Neural cell (in vitro differentiated cells): ENCODE results near the gene ONECUT2.

Experiments used
- EZH2 ChIP-seq: fragments of 200-600, 300-800 bp; shearing (Covaris generic), sonication (generic); IDR thresholded peaks from 2 replicates; pipeline ENCODE4 v1.6.1; 2014; ENCODE audit warnings: antibody characterized with exemption, low read length, borderline replicate concordance, mild to moderate bottlenecking; ENCODE audit not compliant: insufficient read depth, poor library complexity, severe bottlenecking
- POLR2AphosphoS5 ChIP-seq: IDR thresholded peaks from 2 replicates; pipeline ENCODE4 v1.6.1; 2012
- RAD21 ChIP-seq: fragments of 450-650 bp; conservative IDR thresholded peaks from 2 replicates; pipeline ENCODE4 v1.6.1; 2014; ENCODE audit warnings: antibody characterized with exemption, mild to moderate bottlenecking, moderate library complexity
- TF ChIP-seq, protein P1 (sequence below): fragments of 450-650 bp; IDR thresholded peaks from 2 replicates; pipeline ENCODE4 v1.5.1; 2014; ENCODE audit warnings: antibody characterized with exemption, mild to moderate bottlenecking, moderate library complexity; ENCODE audit not compliant: poor library complexity, severe bottlenecking
- TF ChIP-seq, protein P2 (sequence below): IDR thresholded peaks from 2 replicates; pipeline ENCODE4 v1.6.1; 2012; ENCODE audit warnings: borderline replicate concordance

DNA sequence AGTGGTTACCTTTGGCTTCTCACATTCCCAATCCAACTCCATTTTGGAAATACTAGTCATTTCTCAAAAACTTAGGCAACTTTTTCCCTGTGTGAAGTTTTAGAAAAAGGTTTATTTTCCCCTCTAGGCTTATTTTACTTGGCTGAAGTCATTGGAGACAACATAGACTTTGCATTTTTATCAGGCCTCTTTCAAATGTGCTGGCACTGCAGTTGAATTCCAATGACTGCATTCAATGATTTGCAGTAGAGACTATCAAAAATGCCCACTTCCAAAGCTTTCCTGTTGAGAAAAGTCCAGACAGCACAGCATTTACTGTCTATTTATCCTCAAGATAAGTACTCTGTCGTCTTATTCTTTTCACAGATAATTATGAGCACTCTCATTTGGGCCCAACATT is 70.1 kb downstream of the ONECUT2 start:
- TF ChIP-seq, protein P1, sequence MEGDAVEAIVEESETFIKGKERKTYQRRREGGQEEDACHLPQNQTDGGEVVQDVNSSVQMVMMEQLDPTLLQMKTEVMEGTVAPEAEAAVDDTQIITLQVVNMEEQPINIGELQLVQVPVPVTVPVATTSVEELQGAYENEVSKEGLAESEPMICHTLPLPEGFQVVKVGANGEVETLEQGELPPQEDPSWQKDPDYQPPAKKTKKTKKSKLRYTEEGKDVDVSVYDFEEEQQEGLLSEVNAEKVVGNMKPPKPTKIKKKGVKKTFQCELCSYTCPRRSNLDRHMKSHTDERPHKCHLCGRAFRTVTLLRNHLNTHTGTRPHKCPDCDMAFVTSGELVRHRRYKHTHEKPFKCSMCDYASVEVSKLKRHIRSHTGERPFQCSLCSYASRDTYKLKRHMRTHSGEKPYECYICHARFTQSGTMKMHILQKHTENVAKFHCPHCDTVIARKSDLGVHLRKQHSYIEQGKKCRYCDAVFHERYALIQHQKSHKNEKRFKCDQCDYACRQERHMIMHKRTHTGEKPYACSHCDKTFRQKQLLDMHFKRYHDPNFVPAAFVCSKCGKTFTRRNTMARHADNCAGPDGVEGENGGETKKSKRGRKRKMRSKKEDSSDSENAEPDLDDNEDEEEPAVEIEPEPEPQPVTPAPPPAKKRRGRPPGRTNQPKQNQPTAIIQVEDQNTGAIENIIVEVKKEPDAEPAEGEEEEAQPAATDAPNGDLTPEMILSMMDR: no peak
- TF ChIP-seq EZH2 (no peak), POLR2AphosphoS5 (no peak), RAD21 (no peak)
- TF ChIP-seq, protein P2, sequence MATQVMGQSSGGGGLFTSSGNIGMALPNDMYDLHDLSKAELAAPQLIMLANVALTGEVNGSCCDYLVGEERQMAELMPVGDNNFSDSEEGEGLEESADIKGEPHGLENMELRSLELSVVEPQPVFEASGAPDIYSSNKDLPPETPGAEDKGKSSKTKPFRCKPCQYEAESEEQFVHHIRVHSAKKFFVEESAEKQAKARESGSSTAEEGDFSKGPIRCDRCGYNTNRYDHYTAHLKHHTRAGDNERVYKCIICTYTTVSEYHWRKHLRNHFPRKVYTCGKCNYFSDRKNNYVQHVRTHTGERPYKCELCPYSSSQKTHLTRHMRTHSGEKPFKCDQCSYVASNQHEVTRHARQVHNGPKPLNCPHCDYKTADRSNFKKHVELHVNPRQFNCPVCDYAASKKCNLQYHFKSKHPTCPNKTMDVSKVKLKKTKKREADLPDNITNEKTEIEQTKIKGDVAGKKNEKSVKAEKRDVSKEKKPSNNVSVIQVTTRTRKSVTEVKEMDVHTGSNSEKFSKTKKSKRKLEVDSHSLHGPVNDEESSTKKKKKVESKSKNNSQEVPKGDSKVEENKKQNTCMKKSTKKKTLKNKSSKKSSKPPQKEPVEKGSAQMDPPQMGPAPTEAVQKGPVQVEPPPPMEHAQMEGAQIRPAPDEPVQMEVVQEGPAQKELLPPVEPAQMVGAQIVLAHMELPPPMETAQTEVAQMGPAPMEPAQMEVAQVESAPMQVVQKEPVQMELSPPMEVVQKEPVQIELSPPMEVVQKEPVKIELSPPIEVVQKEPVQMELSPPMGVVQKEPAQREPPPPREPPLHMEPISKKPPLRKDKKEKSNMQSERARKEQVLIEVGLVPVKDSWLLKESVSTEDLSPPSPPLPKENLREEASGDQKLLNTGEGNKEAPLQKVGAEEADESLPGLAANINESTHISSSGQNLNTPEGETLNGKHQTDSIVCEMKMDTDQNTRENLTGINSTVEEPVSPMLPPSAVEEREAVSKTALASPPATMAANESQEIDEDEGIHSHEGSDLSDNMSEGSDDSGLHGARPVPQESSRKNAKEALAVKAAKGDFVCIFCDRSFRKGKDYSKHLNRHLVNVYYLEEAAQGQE: no peak
